ENCODE data around the gene PRR16.

DNA sequence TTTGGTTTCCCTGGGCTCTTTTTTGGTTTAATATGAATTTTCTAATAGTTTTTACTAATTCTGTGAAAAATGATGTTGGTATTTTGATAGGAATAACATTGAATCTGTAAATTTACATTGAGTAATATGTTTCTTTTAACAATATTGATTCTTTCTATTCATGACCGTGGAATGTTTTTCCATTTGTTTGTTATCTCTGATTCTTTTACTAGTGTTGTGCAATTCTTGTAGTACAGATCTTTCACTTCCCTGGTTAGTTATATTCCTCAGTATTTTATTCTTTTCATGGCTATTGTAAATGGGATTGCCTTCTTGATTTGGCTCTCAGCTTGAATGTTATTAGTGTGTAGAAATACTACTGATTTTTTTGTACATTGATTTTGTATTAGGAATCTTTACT lies 137.9 kb downstream of the PRR16 start:
- TF ChIP-seq, protein P1, sequence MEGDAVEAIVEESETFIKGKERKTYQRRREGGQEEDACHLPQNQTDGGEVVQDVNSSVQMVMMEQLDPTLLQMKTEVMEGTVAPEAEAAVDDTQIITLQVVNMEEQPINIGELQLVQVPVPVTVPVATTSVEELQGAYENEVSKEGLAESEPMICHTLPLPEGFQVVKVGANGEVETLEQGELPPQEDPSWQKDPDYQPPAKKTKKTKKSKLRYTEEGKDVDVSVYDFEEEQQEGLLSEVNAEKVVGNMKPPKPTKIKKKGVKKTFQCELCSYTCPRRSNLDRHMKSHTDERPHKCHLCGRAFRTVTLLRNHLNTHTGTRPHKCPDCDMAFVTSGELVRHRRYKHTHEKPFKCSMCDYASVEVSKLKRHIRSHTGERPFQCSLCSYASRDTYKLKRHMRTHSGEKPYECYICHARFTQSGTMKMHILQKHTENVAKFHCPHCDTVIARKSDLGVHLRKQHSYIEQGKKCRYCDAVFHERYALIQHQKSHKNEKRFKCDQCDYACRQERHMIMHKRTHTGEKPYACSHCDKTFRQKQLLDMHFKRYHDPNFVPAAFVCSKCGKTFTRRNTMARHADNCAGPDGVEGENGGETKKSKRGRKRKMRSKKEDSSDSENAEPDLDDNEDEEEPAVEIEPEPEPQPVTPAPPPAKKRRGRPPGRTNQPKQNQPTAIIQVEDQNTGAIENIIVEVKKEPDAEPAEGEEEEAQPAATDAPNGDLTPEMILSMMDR (IDR thresholded peaks at IDR 0.05; ENCODE audit: insufficient read depth, low read length): no peak
- no peak for TF ChIP-seq GABPA (IDR thresholded peaks at IDR 0.05; ENCODE audit: low read depth)
- TF ChIP-seq POLR2AphosphoS5 (IDR thresholded peaks at IDR 0.05; ENCODE audit: low read depth): no peak
- no peak for TF ChIP-seq SPI1 (IDR thresholded peaks at IDR 0.05; ENCODE audit: borderline replicate concordance, low read depth)
